Liver (tissue), 9 donors: ENCODE data around the gene C1QTNF7. TPM values are rescaled to one million over a fixed set of nuclear protein-coding genes. Genes with fewer than 3 reads are reported as not detected.

ENCODE experiments used
- DNase-seq: peaks from one replicate; pipeline ENCODE4 v3.0.0-alpha.2; 2017; ENCODE audit warnings: low spot score
- H3K27ac ChIP-seq, 2 donors: one replicate each; pipeline ENCODE4 v1.7.0; 2013; ENCODE audit warnings: inconsistent platforms in 2 of 2, low read length in 2 of 2, control low read depth in 1 of 2, low read depth in 1 of 2, mild to moderate bottlenecking in 1 of 2
- H3K27me3 ChIP-seq, 4 donors: one replicate each; pipeline versions ENCODE4 v1.6.1 to v1.7.0; 2013; ENCODE audit warnings: low read length in 3 of 4, inconsistent platforms in 1 of 4, mild to moderate bottlenecking in 1 of 4, moderate library complexity in 1 of 4; ENCODE audit not compliant: control insufficient read depth in 4 of 4, insufficient read depth in 4 of 4
- H3K36me3 ChIP-seq, 4 donors: one replicate each; pipeline versions ENCODE4 v1.6.1 to v1.7.0; 2013; ENCODE audit warnings: low read length in 3 of 4, mild to moderate bottlenecking in 3 of 4, low read depth in 1 of 4, moderate library complexity in 1 of 4; ENCODE audit not compliant: control insufficient read depth in 4 of 4, insufficient read depth in 3 of 4
- H3K4me1 ChIP-seq, 4 donors: one replicate each; pipeline versions ENCODE4 v1.6.1 to v1.7.0; 2013; ENCODE audit warnings: low read length in 3 of 4, mild to moderate bottlenecking in 3 of 4, moderate library complexity in 1 of 4; ENCODE audit not compliant: control insufficient read depth in 4 of 4, insufficient read depth in 4 of 4
- H3K4me3 ChIP-seq, 3 donors: one replicate each; pipeline versions ENCODE4 v1.6.1 to v1.7.0; 2013; ENCODE audit warnings: low read length in 3 of 3, control low read depth in 1 of 3, low read depth in 1 of 3, mild to moderate bottlenecking in 1 of 3
- H3K9ac ChIP-seq, 2 donors: one replicate each; pipeline ENCODE4 v1.7.0; 2013; ENCODE audit warnings: low read length in 2 of 2, mild to moderate bottlenecking in 2 of 2, moderate library complexity in 2 of 2, control low read depth in 1 of 2, low read depth in 1 of 2
- H3K9me3 ChIP-seq, 4 donors: one replicate each; pipeline versions ENCODE4 v1.6.1 to v1.7.0; 2013; ENCODE audit warnings: low read length in 3 of 4; ENCODE audit not compliant: control insufficient read depth in 4 of 4
- CTCF ChIP-seq: fragments of 150-350 bp; IDR thresholded peaks from 2 replicates; pipeline ENCODE4 v1.5.1; 2017; ENCODE audit warnings: improper control_type of control experiment, low read depth, low read length; ENCODE audit not compliant: missing input control
- FOXA1 ChIP-seq: IDR thresholded peaks from 2 replicates; pipeline ENCODE4 v1.6.1; 2016; ENCODE audit warnings: antibody characterized with exemption
- FOXA2 ChIP-seq: IDR thresholded peaks from 2 replicates; pipeline ENCODE4 v1.6.1; 2016; ENCODE audit warnings: antibody characterized with exemption
- GABPA ChIP-seq, 2 donors: IDR thresholded peaks in 1 of 2; conservative IDR thresholded peaks in 1 of 2; 2 replicates each; pipeline ENCODE4 v1.6.1; 2016; ENCODE audit warnings: antibody characterized with exemption in 2 of 2, mild to moderate bottlenecking in 1 of 2, moderate library complexity in 1 of 2
- HNF4A ChIP-seq, 2 donors: conservative IDR thresholded peaks; 2 replicates each; pipeline ENCODE4 v1.6.1; 2016; ENCODE audit warnings: antibody characterized with exemption in 2 of 2, mild to moderate bottlenecking in 2 of 2
- HNF4G ChIP-seq: IDR thresholded peaks from 2 replicates; pipeline ENCODE4 v1.6.1; 2016; ENCODE audit warnings: antibody characterized with exemption
- MAX ChIP-seq: IDR thresholded peaks from 2 replicates; pipeline ENCODE4 v1.6.1; 2016; ENCODE audit warnings: antibody characterized with exemption
- NR2F2 ChIP-seq: IDR thresholded peaks from 2 replicates; pipeline ENCODE4 v1.6.1; 2016; ENCODE audit warnings: antibody characterized with exemption
- RAD21 ChIP-seq, 2 donors: IDR thresholded peaks; 2 replicates each; pipeline ENCODE4 v1.6.1; 2016; ENCODE audit warnings: antibody characterized with exemption in 2 of 2, mild to moderate bottlenecking in 2 of 2
- REST ChIP-seq: IDR thresholded peaks from 2 replicates; pipeline ENCODE4 v1.6.1; 2016; ENCODE audit warnings: antibody characterized with exemption, mild to moderate bottlenecking
- RXRA ChIP-seq, 2 donors: IDR thresholded peaks; 2 replicates each; pipeline ENCODE4 v1.6.1; 2017 to 2018; ENCODE audit warnings: antibody characterized with exemption in 2 of 2, mild to moderate bottlenecking in 1 of 2
- TAF1 ChIP-seq: conservative IDR thresholded peaks from 2 replicates; pipeline ENCODE4 v1.6.1; 2016; ENCODE audit warnings: antibody characterized with exemption, mild to moderate bottlenecking
- YY1 ChIP-seq: IDR thresholded peaks from 2 replicates; pipeline ENCODE4 v1.6.1; 2016; ENCODE audit warnings: antibody characterized with exemption, mild to moderate bottlenecking
- WGBS: extraction: QIAGEN DNeasy Blood & Tissue Kit; methylation state at CpG from one replicate; pipeline ENCODE4 v1.1.7; 2013; 5-methylcytosine and 5-hydroxymethylcytosine counted together
- polyA plus RNA-seq, 2 donors: library from polyadenylated mRNA; stranded (reverse) in 1 of 2; unstranded in 1 of 2; fragments of 200-250 nt in 1 of 2; fragments of >200 nt in 1 of 2; fragmentation: Nextera tagmentation in 1 of 2; extraction: Ambion mirVana in 1 of 2; gene quantifications; one replicate each; pipeline versions ENCODE4 v1.2.1 to v1.2.3, GENCODE V29; 2013 to 2015
- total RNA-seq, 2 donors: library from RNA; depleted of rRNA; stranded (reverse); fragments of >200 nt; gene quantifications; one replicate each; pipeline ENCODE4 v1.2.3, GENCODE V29; 2014
- TF ChIP-seq, protein P1 (sequence below): IDR thresholded peaks from 2 replicates; pipeline ENCODE4 v1.6.1; 2016; ENCODE audit warnings: antibody characterized with exemption
- TF ChIP-seq, protein P2 (sequence below): IDR thresholded peaks from 2 replicates; pipeline ENCODE4 v1.6.1; 2016; ENCODE audit warnings: antibody characterized with exemption
- donor health status: healthy.
- donor health status: healthy.
- donor health status: healthy.
- donor health status: healthy.
- donor health status: healthy.

C1QTNF7 gene
- total and polyA plus RNA-seq, 4 donors, result 0.33 to 0.55 (median 0.47) TPM

GRCh38 chr4:15443371-15444160 is 15.7 kb downstream of the C1QTNF7 start:
- no peaks in the 10 kb centered on the region for H3K36me3 ChIP-seq
- H3K27ac ChIP-seq, result no peak overlapping the region
- no peak overlapping the region for H3K9ac ChIP-seq
- TF ChIP-seq RXRA (IDR thresholded peaks at IDR 0.05) (no peak), GABPA (IDR thresholded peaks at IDR 0.05 in 1 of 2, conservative IDR thresholded peaks at IDR 0.05 in 1 of 2) (no peak), FOXA1 (no peak), HNF4A (conservative IDR thresholded peaks at IDR 0.05) (no peak), REST (no peak), FOXA2 (no peak), HNF4G (no peak), YY1 (no peak), CTCF (no peak), NR2F2 (no peak), TAF1 (no peak), RAD21 (IDR thresholded peaks at IDR 0.05) (no peak), MAX (no peak)
- TF ChIP-seq, protein P1, sequence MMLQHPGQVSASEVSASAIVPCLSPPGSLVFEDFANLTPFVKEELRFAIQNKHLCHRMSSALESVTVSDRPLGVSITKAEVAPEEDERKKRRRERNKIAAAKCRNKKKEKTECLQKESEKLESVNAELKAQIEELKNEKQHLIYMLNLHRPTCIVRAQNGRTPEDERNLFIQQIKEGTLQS, result no peak
- TF ChIP-seq, protein P2, sequence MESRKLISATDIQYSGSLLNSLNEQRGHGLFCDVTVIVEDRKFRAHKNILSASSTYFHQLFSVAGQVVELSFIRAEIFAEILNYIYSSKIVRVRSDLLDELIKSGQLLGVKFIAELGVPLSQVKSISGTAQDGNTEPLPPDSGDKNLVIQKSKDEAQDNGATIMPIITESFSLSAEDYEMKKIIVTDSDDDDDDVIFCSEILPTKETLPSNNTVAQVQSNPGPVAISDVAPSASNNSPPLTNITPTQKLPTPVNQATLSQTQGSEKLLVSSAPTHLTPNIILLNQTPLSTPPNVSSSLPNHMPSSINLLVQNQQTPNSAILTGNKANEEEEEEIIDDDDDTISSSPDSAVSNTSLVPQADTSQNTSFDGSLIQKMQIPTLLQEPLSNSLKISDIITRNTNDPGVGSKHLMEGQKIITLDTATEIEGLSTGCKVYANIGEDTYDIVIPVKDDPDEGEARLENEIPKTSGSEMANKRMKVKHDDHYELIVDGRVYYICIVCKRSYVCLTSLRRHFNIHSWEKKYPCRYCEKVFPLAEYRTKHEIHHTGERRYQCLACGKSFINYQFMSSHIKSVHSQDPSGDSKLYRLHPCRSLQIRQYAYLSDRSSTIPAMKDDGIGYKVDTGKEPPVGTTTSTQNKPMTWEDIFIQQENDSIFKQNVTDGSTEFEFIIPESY, result no peak
- no peaks in the 10 kb centered on the region for H3K27me3 ChIP-seq
- DNase-seq, result no peak
- WGBS, result 71% methylated on average over 2 of the region's 2 CpGs
- H3K9me3 ChIP-seq, result no peaks in the 10 kb centered on the region
- H3K4me3 ChIP-seq, result no peak overlapping the region
- no peaks in the 10 kb centered on the region for H3K4me1 ChIP-seq

DNA sequence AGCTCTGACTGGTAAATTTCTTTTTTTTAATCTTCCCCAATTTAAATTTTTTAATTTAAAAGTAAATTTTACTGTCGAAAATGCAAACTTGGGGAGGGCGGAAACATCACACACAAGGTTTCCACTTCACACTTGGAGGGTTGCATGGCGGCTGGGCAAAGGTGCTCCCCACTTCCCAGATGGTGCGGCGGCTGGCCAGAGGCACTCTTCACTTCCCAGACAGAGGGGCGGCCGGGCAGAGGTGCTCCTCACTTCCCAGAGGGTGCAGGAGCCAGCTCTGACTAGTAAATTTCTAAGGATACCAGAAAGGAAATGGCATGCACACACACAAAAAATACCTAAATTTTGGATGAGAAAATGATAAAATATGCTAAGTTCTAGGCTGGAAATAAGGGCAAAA is 16.4 kb downstream of the C1QTNF7 start:
- 90% methylated on average over 7 of the region's 7 CpGs for WGBS
- H3K36me3 ChIP-seq, result no peaks in the 10 kb centered on the region
- TF ChIP-seq RXRA (IDR thresholded peaks at IDR 0.05), result no peak
- TF ChIP-seq HNF4G, result no peak
- TF ChIP-seq CTCF, result no peak
- TF ChIP-seq YY1, result no peak
- TF ChIP-seq, protein P2, result no peak
- no peak for TF ChIP-seq RAD21 (IDR thresholded peaks at IDR 0.05)
- TF ChIP-seq FOXA1, result no peak
- TF ChIP-seq MAX, result no peak
- H3K27me3 ChIP-seq, result no peaks in the 10 kb centered on the region
- H3K4me1 ChIP-seq, result no peaks in the 10 kb centered on the region
- no peak overlapping the region for H3K9ac ChIP-seq
- H3K27ac ChIP-seq, result no peak overlapping the region
- no peak for DNase-seq
- no peak overlapping the region for H3K4me3 ChIP-seq
- H3K9me3 ChIP-seq, result no peaks in the 10 kb centered on the region
